ENCODE data around the gene CYLC1. TPM values are rescaled to one million over a fixed set of nuclear protein-coding genes. Genes with fewer than 3 reads are reported as not detected.

CYLC1 gene
- total and polyA plus RNA-seq, 9 donors, result not detected

- no peak overlapping the region for H3K4me3 ChIP-seq
- TF ChIP-seq POLR2A (IDR thresholded peaks at IDR 0.05), result no peak
- no peak for TF ChIP-seq EP300 (IDR thresholded peaks at IDR 0.05)
- TF ChIP-seq CTCF (IDR thresholded peaks at IDR 0.05), result no peak
- no peak overlapping the region for H3K27ac ChIP-seq
- no peak for DNase-seq
- no peaks in the 10 kb centered on the region for H3K27me3 ChIP-seq
- WGBS, 3 donors, result 83 to 89% (median 87%) methylated on average over 5 of the region's 5 CpGs
- no peaks in the 10 kb centered on the region for H3K36me3 ChIP-seq
- no peaks in the 10 kb centered on the region for H3K4me1 ChIP-seq (ENCODE audit: insufficient read depth)
- H3K9me3 ChIP-seq, result no peaks in the 10 kb centered on the region
- intact Hi-C loops (cut with DNase I), result no loop called here
Observed at GRCh38 chrX:83847339-83847738, 13.6 kb upstream of the CYLC1 start.

GRCh38 chrX:83888585-83888984, 27.6 kb downstream of the CYLC1 start:
- no peak overlapping the region for H3K27ac ChIP-seq
- TF ChIP-seq POLR2A (IDR thresholded peaks at IDR 0.05), result no peak
- no peak for TF ChIP-seq EP300 (IDR thresholded peaks at IDR 0.05)
- TF ChIP-seq CTCF (IDR thresholded peaks at IDR 0.05), result no peak
- no peak overlapping the region for H3K4me3 ChIP-seq
- H3K36me3 ChIP-seq, result no peaks in the 10 kb centered on the region
- no peaks in the 10 kb centered on the region for H3K9me3 ChIP-seq
- H3K4me1 ChIP-seq (ENCODE audit: insufficient read depth), result no peaks in the 10 kb centered on the region
- no peak for DNase-seq
- no peaks in the 10 kb centered on the region for H3K27me3 ChIP-seq
- intact Hi-C loops (cut with DNase I), result no loop called here
- 77 to 87% (median 85%) methylated on average over 2 of the region's 2 CpGs for WGBS, 3 donors

- Histone ChIP-seq H3K4me3 (no peak overlapping the region), H3K27me3 (no peaks in the 10 kb centered on the region), H3K9me3 (no peaks in the 10 kb centered on the region), H3K27ac (no peak overlapping the region), H3K4me1 (ENCODE audit: insufficient read depth) (no peaks in the 10 kb centered on the region), H3K36me3 (no peaks in the 10 kb centered on the region)
- 57 to 74% (median 65%) methylated on average over 12 of the region's 12 CpGs for WGBS, 3 donors
- no peak for TF ChIP-seq CTCF (IDR thresholded peaks at IDR 0.05)
- TF ChIP-seq EP300 (IDR thresholded peaks at IDR 0.05), result no peak
- no peak for TF ChIP-seq POLR2A (IDR thresholded peaks at IDR 0.05)
- intact Hi-C loops (cut with DNase I), result no loop called here
- no peak for DNase-seq
Observed at GRCh38 chrX:83892433-83892832, 31.5 kb downstream of the CYLC1 start.

- H3K36me3 ChIP-seq, result no peaks in the 10 kb centered on the region
- H3K4me1 ChIP-seq (ENCODE audit: insufficient read depth), result no peaks in the 10 kb centered on the region
- TF ChIP-seq POLR2A (IDR thresholded peaks at IDR 0.05) (no peak), EP300 (IDR thresholded peaks at IDR 0.05) (no peak), CTCF (IDR thresholded peaks at IDR 0.05) (no peak)
- no peak overlapping the region for H3K4me3 ChIP-seq
- intact Hi-C loops (cut with DNase I), result no loop called here
- DNase-seq, result no peak
- H3K27me3 ChIP-seq, result no peaks in the 10 kb centered on the region
- no peak overlapping the region for H3K27ac ChIP-seq
- H3K9me3 ChIP-seq, result no peaks in the 10 kb centered on the region
- WGBS, 3 donors, result 91 to 92% (median 91%) methylated on average over 3 of the region's 3 CpGs
Observed at GRCh38 chrX:83906921-83907320, 46.0 kb downstream of the CYLC1 start.

GRCh38 chrX:83916525-83916924, 55.6 kb downstream of the CYLC1 start:
- WGBS, 3 donors, result 19 to 28% (median 26%) methylated on average over 2 of the region's 2 CpGs
- TF ChIP-seq CTCF (IDR thresholded peaks at IDR 0.05) (no peak), POLR2A (IDR thresholded peaks at IDR 0.05) (no peak), EP300 (IDR thresholded peaks at IDR 0.05) (no peak)
- DNase-seq, result no peak
- Histone ChIP-seq H3K27ac (no peak overlapping the region), H3K9me3 (no peaks in the 10 kb centered on the region), H3K27me3 (no peaks in the 10 kb centered on the region), H3K36me3 (no peaks in the 10 kb centered on the region), H3K4me3 (no peak overlapping the region), H3K4me1 (ENCODE audit: insufficient read depth) (no peaks in the 10 kb centered on the region)
- intact Hi-C loops (cut with DNase I), result no loop called here

Measured in ovary (tissue), 9 donors.